H1 (cell line): Measurements from ENCODE around the gene DGAT2L6. TPM values are rescaled to one million over a fixed set of nuclear protein-coding genes. Genes with fewer than 3 reads are reported as not detected.

Source experiments
- BCL11A ChIP-seq, 2 experiments: IDR thresholded peaks; one replicate each; pipeline ENCODE4 v1.6.1; 2011; ENCODE audit warnings: low read depth in 2 of 2, low read length in 2 of 2, mild to moderate bottlenecking in 2 of 2
- CHD7 ChIP-seq: fragments of 300-600 bp; sonication (generic); IDR thresholded peaks from 2 replicates; pipeline ENCODE4 v1.7.1; 2012; ENCODE audit warnings: low read length, moderate library complexity, mild to moderate bottlenecking, inconsistent platforms; ENCODE audit not compliant: insufficient replicate concordance
- E2F6 ChIP-seq: IDR thresholded peaks from 2 replicates; pipeline ENCODE4 v1.6.1; 2012; ENCODE audit warnings: inconsistent platforms
- KDM1A ChIP-seq: fragments of 200-600, 300-600 bp; sonication (generic); IDR thresholded peaks from 2 replicates; pipeline ENCODE4 v1.7.1; 2016; ENCODE audit warnings: mild to moderate bottlenecking, low read length, borderline replicate concordance
- RBBP5 ChIP-seq: IDR thresholded peaks from 2 replicates; pipeline ENCODE4 v1.7.1; 2012; ENCODE audit warnings: low read depth, mild to moderate bottlenecking, inconsistent platforms, low read length, moderate library complexity, borderline replicate concordance
- SP4 ChIP-seq: IDR thresholded peaks from 2 replicates; pipeline ENCODE4 v1.6.1; 2012; ENCODE audit warnings: low read length, inconsistent platforms
- TBP ChIP-seq: IDR thresholded peaks from 2 replicates; pipeline ENCODE4 v1.6.1; 2011; ENCODE audit warnings: low read depth, low read length, improper control_type of control experiment
- TEAD4 ChIP-seq: IDR thresholded peaks from 2 replicates; pipeline ENCODE4 v1.6.1; 2012; ENCODE audit warnings: low read depth, low read length, inconsistent platforms, mixed read lengths
- USF2 ChIP-seq: IDR thresholded peaks from 2 replicates; pipeline ENCODE4 v1.6.1; 2011; ENCODE audit warnings: low read length, improper control_type of control experiment
- YY1 ChIP-seq: IDR thresholded peaks from 2 replicates; pipeline ENCODE4 v1.6.1; 2011; ENCODE audit warnings: low read depth, mild to moderate bottlenecking, low read length
- polyA plus RNA-seq, 7 experiments: library from polyadenylated mRNA; depleted of rRNA in 3 of 7; stranded (reverse) in 5 of 7; unstranded in 2 of 7; fragments of >200 nt in 5 of 7; fragments of 200-250 nt in 2 of 7; gene quantifications; 1 replicate in 5 of 7; 2 replicates in 1 of 7; 4 replicates in 1 of 7; pipeline versions ENCODE4 v1.2.1 to v1.2.3, GENCODE V29; 2011 to 2013; ENCODE audit warnings: missing spikeins in 2 of 7, mixed read lengths in 2 of 7
- total RNA-seq: library from RNA; stranded (reverse); fragmentation: NEBNext Ultra II Directional; extraction: Animal tissue kit (Norgen Biotek cat#: 25700); gene quantifications from 2 replicates; pipeline ENCODE4 v1.2.1, GENCODE V29; 2021

Gene DGAT2L6
- total and polyA plus RNA-seq, 2 of the 8 experiments (the other 6 are each of a cell fraction or from before 2014, with no cell fraction given), result not detected

GRCh38 chrX:70240751-70241150 lies 63.5 kb downstream of the DGAT2L6 start (continued):
- TF ChIP-seq CHD7 (no peak), TEAD4 (no peak), E2F6 (no peak), SP4 (no peak), TBP (no peak), RBBP5 (no peak), YY1 (no peak), KDM1A (no peak), USF2 (no peak), BCL11A (IDR thresholded peaks at IDR 0.05; ENCODE audit: low read depth in 2 of 2, low read length in 2 of 2) (no peak)
